GM18505 (cell line): ENCODE measurements around the gene CLEC18C.
"Not testable (repeated sequence)": the region's sequence is repeated elsewhere in the genome, so short reads cannot be mapped to it uniquely, and the experiment has no call there.

Experiments used
- ATAC-seq: cut with Tn5 transposase; IDR thresholded peaks from one replicate; pipeline ENCODE4 v1.9.1; 2021; ENCODE audit not compliant: unreplicated experiment
- POLR2A ChIP-seq: IDR thresholded peaks from 4 replicates; pipeline ENCODE4 v1.6.1; 2011; ENCODE audit warnings: borderline replicate concordance; ENCODE audit not compliant: insufficient read depth, insufficient read length; ENCODE audit errors: extremely low read depth

CLEC18C gene

DNA sequence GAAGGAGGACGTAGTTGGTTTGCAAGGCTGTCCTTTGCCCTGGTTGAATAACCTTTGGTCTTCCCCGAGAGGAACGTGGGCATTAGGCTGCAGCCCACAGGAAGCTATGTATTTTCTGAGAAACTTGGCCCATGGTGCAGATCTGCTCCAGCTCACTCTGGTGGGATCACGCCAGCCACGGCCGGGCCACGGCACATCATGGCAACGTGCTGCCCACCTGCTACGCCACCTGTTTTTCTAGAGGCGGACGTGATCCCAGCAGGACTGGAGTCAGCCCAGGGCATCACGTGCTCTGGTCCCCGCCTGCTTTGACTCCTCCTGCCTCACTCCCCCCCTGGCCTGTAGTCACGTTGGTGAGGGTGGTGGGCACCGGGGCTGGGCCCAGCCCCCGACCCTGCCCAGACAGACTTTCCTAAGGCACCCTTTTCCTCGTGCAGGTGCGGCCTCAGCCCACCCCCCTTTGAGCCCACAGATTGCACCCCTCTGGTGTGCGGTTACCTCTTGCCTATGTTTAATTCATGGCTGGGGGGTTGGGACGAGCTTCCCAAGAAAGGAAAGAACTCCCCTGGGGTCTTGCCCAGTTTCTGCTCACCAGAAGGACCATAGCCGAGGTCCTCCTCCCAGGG is at the start of gene CLEC18C:
TSS of gene CLEC18C (plus strand) at position 576 of the 626 bp plus-strand sequence. CDS start 492 bp downstream, outside the sequence.
- ATAC-seq: not testable (repeated sequence)

DNA sequence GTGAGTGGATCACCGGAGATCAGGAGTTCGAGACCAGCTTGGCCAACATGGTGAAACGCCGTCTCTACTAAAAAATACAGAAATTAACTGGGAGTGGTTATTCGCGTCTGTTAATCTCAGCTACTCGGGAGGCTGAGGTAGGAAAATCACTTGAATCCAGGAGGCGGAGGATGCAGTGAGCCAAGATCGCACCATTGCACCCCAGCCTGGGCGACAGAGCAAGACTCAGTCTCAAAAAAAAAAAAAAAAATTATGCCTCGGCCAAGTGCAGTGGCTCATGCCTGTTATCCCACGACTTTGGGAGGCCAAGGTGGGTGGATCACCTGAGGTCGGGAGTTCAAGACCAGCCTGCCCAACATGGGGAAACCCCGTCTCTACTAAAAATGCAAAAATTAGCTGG is 49.8 kb upstream of the CLEC18C start:
- ATAC-seq: not testable (repeated sequence)

DNA sequence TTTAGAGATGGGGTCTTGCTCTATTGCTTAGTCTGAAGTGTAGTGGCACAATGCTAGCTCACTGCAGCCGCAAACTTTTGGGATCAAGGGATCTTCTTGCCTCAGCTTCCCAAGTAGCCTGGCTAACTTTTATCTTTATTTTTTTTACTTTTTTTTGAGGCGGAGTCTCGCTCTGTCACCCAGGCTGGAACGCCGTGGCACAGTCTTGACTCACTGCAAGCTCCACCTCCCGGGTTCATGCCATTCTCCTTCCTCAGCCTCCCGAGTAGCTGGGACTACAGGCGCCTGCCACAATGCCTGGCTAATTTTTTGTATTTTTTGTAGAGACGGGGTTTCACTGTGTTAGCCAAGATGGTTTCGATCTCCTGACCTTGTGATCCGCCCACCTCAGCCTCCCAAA is 47.4 kb upstream of the CLEC18C start:
- not testable (repeated sequence) for ATAC-seq

DNA sequence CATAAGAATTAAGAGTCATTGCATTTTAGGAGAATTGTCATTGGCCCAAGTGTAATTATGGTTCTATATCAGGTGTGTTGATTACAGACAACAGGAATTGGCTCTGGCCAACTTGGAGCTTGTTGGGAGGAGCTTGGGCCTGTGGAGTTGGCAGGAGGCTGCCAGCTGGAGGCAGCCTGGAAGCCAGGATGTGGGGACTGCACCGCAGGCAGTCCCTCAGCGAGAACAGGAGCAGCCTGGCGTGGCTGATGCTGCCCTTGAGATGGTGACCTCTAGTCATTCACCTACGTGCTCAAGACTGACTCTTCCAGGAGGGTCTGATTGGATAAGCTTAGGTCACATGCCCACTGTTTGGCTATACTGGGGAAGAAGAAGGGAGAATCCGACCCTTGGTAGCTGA is 45.9 kb upstream of the CLEC18C start:
- not testable (repeated sequence) for ATAC-seq

DNA sequence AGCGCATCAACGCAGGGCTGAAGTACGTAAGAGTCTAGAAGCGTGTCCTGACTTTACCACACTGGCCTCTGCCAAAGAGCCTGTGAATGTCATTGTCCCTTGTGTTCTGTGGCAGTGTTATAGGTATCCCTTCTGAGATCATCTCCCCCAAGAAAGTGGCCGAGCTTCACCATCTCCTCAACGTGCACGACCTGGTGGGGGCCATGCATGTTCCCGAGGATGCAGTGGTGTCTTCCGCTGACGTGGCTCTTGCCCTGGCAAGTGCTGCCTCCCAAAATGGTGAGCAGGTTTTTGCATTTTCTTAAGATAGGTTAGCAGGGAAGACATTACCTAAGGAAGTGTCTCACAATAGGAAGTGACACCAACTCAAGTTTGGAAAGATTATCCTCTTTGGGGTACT is 44.7 kb upstream of the CLEC18C start:
- ATAC-seq: not testable (repeated sequence)

DNA sequence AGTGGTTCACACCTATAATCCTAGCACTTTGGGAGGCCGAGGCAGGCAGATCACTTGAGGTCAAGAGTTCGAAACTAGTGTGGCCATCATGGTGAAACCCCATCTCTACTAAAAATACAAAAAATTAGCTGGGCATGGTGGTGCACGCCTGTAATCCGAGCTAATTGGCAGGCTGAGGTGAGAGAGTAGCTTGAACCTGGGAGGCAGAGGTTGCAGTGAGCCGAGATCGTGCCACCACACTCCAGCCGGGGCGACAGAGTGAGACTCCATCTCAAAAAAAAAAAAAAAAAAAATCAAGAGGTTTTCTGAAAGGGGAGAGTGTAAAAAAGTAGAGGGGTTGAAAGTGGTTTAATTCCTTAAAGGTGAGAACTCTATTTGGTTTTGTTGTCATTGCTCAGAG is 37.8 kb upstream of the CLEC18C start:
- ATAC-seq: not testable (repeated sequence)

DNA sequence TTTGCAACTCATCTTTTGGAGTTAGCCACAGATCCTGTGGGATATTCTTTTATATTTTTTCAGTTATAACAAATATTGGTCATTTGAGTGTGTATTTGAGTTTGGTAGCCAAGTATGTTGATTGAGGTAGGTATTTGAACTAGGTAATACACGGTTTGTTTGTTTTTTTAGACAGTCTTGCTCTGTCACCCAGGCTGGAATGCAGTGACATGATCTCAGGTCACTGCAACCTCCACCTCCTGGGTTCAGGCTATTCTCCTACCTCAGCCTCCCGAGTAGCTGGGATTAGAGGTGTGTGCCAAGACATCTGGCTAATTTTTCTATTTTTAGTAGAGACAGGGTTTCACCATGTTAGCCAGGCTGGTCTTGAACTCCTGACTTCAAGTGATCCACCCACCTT is 37.0 kb upstream of the CLEC18C start:
- not testable (repeated sequence) for ATAC-seq

DNA sequence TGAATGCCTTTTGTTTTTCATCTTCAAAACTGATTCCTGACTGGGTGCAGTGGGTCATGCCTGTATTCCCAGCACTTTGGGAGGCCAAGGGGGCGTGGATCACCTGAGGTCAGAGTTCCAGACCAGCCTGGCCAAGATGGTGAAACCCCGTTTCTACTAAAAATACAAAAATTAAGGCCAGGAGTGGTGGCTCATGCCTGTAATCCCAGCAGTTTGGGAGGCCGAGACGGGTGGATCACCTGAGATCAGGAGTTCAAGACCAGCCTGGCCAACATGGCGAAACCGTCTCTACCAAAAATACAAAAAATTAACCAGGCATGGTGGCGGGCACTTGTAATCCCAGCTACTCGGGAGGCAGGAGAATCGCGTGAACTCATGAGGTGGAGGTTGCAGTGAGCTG is 30.8 kb upstream of the CLEC18C start:
- ATAC-seq: not testable (repeated sequence)

DNA sequence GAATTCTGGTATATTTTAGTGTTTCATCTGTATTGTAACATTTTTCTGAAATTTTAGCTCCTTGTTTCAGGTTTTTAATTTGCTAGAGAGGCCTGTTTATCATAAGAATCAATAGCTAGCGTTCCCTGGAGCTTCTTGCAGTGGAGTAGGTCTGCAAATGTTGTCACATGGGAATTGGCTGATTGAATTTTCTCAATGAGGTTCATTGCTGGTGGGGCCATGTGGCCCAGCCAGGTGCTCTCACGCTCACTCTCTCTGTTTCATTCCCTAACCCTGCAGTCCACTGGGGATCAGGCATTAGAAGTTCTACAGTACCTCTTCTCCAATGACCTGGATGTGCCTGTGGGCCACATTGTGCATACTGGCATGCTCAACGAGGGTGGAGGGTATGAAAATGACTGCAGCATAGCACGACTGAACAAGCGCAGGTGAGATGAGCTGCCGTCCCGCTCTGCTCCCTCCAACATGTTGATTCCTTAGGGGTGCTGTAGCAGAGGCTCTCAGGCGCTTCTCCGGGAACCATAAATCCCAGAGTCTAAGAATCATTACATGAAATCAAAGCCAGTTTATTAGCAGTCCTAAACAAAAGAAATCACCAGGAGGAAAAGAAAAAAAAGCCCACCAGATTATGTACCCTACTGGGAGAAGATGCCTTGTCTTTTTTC is 30.2 kb upstream of the CLEC18C start:
- ATAC-seq: not testable (repeated sequence)

DNA sequence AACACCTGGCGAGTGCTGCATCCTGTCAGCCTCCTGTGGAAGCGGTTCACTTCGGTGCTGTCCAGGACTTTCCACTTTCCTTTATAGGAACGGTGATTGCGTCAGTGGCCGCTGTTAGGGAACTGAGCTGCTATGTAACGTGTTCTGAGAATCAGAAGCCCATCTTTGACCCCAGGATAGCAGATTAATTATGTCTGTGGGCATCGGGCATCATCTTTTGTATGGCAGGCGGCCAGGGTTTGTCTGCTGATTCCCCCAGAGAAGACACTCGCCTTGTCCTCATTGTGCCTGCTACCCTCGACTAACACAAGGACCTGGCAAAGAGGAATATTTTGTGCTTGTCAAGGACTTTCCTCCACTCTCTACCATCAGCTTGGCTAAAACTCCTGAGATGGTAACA is 25.7 kb upstream of the CLEC18C start:
- ATAC-seq: not testable (repeated sequence)

DNA sequence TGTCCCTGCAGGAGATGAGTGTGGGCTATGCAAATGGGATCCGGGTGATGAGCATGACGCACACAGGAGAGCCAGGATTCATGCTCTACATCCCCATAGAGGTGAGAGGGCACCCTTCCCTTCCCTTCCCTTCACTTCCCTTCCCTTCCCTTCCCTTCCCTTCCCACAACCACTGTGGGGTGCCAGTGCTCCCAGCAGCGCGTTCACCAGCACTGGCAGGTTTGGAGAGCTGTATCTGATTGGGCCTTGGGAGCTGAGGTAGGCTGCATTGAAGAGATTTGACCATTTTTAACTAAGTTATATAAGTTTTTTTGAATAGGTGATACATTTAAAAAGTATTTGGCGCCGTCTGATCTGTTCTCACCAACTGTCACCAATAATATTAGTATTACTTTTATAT is 25.1 kb upstream of the CLEC18C start:
- not testable (repeated sequence) for ATAC-seq

DNA sequence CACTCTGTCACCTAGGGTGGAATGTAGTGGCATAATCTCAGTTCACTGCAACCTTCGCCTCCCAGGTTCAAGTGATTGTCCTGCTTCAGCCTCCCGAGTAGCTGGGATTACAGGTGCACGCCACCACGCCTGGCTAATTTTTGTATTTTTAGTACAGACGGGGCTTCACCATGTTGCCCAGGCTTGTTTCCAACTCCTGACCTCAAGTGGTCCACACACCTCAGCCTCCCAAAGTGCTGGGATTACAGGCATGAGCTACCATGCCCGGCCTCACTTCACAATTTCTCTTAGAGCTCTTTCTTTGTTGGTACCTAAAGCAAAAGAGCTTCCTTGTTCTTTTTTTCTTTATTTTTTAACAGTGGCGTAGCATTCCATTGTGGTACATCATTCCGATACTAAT is 24.3 kb upstream of the CLEC18C start:
- not testable (repeated sequence) for ATAC-seq

DNA sequence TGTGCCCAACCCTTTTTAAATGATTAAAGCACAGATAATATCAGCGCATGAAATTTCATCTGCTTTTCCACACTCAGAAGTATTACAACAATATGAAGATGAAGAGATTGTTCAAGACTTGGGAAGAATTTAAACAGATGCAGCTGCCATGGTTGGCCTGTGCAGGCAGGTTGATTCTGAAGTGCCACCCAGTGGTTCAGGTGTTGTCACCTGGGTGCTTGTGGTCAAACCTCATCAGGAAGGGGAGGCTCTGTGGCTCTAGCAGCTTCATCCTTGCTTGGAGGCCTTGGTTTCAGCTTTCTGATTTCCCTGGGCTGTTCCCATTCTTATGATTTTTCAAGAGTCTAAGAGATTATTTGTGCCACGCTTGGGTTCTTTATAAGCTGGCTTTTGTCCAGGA is 22.2 kb upstream of the CLEC18C start:
- no peak for ATAC-seq
- TF ChIP-seq POLR2A: no peak

DNA sequence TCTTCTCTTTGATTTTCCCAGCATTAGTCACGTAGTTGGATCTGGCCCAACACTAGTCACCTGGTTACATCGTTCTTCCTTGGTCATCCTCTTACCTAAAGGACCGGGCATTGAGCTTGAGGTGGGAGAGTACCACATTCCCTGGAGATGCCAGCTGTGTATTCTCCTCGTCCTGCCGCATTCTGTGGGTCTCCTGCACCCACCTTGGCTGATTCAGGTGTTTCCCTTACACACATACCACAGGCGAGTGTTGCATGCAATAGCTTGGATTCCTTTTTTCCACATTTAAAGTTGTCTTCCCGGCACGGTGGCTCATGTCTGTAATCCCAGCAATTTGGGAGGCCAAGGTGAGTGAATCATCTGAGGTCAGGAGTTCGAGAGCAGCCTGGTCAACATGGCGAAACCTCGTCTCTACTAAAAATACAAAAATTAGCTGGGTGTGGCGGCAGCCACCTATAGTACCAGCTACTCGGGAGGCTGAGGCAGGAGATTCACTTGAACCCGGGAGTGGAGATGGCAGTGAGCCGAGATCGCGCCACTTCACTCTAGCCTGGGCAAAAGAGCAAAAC is 21.6 kb upstream of the CLEC18C start:
- no peak for ATAC-seq
- TF ChIP-seq POLR2A: no peak

DNA sequence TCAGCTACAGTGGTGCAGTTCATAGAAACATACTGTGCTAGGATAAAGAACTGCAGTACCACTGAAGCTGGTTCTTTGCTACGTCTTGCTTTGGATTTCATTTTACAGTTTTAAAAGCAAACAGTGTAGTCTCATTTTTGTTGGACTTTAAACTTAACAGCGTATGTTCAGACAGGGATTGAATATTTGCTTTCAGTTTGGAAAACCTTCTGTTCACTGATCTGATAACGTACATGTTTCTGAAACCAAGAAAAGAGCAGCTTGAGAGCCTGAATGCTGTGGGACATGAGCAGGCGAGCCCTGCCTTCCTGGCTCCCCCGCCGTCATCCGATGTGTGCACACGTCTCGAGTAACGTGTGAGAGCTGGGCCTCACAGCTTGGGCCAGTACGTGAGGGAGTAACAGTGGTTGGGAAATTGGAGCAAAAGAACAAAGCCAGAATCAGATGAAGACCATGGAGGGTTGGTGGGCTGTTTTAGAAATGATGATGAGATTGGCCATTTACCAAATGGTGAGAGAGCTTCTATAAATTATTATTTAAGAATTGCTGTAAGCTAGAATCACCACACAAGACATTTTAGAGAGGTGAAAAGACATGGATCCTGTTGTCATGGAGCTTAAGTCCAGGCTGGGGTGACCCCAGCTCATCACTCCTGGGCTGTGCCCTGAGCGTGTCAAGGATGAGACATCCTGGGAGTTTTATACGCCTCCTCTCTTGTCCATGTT is 20.8 kb upstream of the CLEC18C start:
- no peak for TF ChIP-seq POLR2A
- ATAC-seq: no peak

DNA sequence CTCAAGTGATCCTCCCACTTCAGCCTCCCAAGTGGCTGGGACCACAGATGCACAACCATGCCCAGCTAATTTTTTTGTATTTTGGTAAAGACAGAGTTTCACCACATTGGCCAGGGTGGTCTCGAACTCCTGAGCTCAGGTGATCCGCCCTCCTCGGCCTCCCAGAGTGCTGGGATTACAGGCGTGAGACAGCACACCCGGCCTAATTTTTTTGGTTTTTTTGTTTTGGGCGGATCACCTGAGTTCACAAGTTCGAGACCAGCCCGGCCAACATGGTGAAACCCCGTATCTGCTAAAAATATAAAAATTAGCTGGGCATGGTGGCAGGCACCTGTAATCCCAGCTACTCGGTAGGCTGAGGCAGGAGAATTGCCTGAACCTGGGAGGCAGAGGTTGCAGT is 18.9 kb upstream of the CLEC18C start:
- ATAC-seq: not testable (repeated sequence)
